Measurements from ENCODE around the gene PAX5. TPM values are rescaled to one million over a fixed set of nuclear protein-coding genes. Genes with fewer than 3 reads are reported as not detected.
A peak's percentile ranks its signal among the peaks of the same experiment; 100 is the strongest.

The PAX5 gene
- total RNA-seq, 1 experiment from 2014 or later = 0.03 TPM

- DNase-seq (ENCODE audit: low spot score) = no peak
Observed at GRCh38 chr9:36961561-36962325, 72.3 kb downstream of the PAX5 start.

GRCh38 chr9:36961051-36961450 is 73.0 kb downstream of the PAX5 start:
- DNase-seq (ENCODE audit: low spot score) = no peak

- DNase-seq (ENCODE audit: low spot score) = no peak
Observed at GRCh38 chr9:36960575-36960955, 73.5 kb downstream of the PAX5 start.

GRCh38 chr9:36959681-36960574 is 74.1 kb downstream of the PAX5 start:
- DNase-seq (ENCODE audit: low spot score) = no peak

GRCh38 chr9:36956908-36957307 is 77.2 kb downstream of the PAX5 start:
- no peak for DNase-seq (ENCODE audit: low spot score)

- DNase-seq (ENCODE audit: low spot score) = no peak
Observed at GRCh38 chr9:36950389-36950788, 83.7 kb downstream of the PAX5 start.

- DNase-seq (ENCODE audit: low spot score) = no peak
Observed at GRCh38 chr9:36949466-36949865, 84.6 kb downstream of the PAX5 start.

- DNase-seq (ENCODE audit: low spot score) = no peak
Observed at GRCh38 chr9:36948051-36948450, 86.0 kb downstream of the PAX5 start.

- DNase-seq (ENCODE audit: low spot score) = peak; percentile 65
Observed at GRCh38 chr9:36946653-36947052, 87.4 kb downstream of the PAX5 start.

GRCh38 chr9:36945999-36946398 is 88.1 kb downstream of the PAX5 start:
- no peak for DNase-seq (ENCODE audit: low spot score)

- no peak for DNase-seq (ENCODE audit: low spot score)
Observed at GRCh38 chr9:36942891-36943290, 91.2 kb downstream of the PAX5 start.

GRCh38 chr9:36941441-36941840 is 92.6 kb downstream of the PAX5 start:
- DNase-seq (ENCODE audit: low spot score) = no peak

GRCh38 chr9:36940881-36941280 is 93.2 kb downstream of the PAX5 start:
- no peak for DNase-seq (ENCODE audit: low spot score)

GRCh38 chr9:36940500-36940853 is 93.6 kb downstream of the PAX5 start:
- DNase-seq (ENCODE audit: low spot score) = no peak

GRCh38 chr9:36939655-36940499 is 94.2 kb downstream of the PAX5 start:
- DNase-seq (ENCODE audit: low spot score) = no peak

- DNase-seq (ENCODE audit: low spot score) = no peak
Observed at GRCh38 chr9:36939214-36939613, 94.9 kb downstream of the PAX5 start.

- no peak for DNase-seq (ENCODE audit: low spot score)
Observed at GRCh38 chr9:36938617-36939016, 95.5 kb downstream of the PAX5 start.

- DNase-seq (ENCODE audit: low spot score) = no peak
Observed at GRCh38 chr9:36937951-36938350, 96.1 kb downstream of the PAX5 start.

- no peak for DNase-seq (ENCODE audit: low spot score)
Observed at GRCh38 chr9:36937346-36937745, 96.7 kb downstream of the PAX5 start.

GRCh38 chr9:36936498-36936831 is 97.6 kb downstream of the PAX5 start:
- peak; percentile 11 for DNase-seq (ENCODE audit: low spot score)

GRCh38 chr9:36935768-36936497 is 98.1 kb downstream of the PAX5 start:
- no peak for DNase-seq (ENCODE audit: low spot score)

- no peak for DNase-seq (ENCODE audit: low spot score)
Observed at GRCh38 chr9:36935332-36935731, 98.7 kb downstream of the PAX5 start.
